Measurements from ENCODE around the gene AUTS2.

The AUTS2 gene

DNA sequence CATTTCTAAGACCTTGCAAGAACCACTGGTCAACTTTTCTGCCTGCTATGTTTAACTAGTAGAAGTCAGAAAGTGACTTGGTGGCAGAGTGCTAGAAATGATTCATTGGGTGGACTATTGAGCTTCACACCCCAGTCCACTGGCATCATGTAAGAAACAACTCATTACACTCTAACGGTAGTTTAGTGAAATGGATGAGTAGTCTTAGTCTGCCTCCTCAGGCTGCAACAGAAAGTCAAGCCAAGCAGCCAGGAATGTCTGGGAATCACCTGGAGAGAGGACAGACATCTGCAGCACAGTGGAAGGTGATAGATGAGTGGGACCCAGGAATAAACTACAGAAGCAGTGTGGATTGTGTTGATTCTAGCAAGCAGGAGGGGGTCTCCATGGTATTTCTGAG lies 125.4 kb downstream of the AUTS2 start:
- DNase-seq (ENCODE audit: low read depth), result no peak

GRCh38 chr7:69728304-69728703 lies 130.0 kb downstream of the AUTS2 start:
- DNase-seq (ENCODE audit: low read depth), result no peak

- DNase-seq (ENCODE audit: low read depth), result no peak
Measured at GRCh38 chr7:69732203-69732602, 133.9 kb downstream of the AUTS2 start.

DNA sequence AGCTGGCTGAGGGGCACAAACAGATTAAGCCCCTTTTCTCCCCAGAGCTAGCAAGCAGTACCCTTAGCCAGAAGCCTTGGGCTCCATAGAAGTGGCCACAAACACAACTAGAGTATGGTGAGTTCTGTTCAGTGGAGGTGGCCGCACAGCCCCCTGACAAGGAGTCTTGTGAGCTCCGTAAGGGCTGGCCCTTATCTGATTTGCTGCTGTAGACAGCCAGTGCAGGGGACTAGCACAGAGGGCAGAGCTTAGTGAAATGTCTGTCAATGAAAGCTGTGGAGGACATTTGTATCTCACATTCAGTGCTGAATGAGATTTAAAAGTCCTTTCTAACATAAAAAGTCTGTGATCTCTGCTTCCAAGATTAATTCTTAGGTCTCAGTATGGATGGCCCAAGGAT lies 137.3 kb downstream of the AUTS2 start:
- no peak for DNase-seq (ENCODE audit: low read depth)

DNA sequence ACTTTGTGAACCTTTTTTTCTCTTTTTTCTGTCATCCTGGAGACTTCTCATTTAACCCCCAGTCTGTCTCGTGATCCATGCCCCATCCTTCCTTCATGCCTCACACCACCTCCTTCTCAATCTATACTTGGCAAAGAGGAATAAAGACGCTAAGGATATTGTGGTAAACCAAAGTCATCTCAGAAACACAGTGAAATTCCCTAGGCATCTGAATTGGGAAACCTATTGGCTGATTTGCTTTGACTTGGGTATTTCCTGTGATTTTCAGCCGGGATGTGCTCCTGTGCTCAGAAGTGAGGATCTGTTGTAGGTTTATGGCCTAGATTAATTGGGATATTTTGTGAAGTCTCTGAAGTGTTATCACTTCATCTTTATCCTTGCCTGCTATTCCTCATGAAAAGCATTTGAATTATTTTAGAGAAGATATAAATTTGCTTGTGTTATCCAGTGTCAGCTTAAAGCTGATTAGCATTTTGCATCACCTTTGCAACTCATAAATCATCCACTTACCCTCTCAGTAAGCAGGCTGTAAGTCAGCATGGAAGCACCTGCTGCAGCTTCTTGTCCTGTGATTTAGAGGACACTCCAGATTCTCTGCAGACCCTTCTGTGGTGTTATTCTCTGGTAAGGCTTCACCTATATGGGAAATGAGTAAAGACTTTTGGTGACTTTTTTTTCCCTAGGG lies 138.0 kb downstream of the AUTS2 start:
- DNase-seq (ENCODE audit: low read depth), result no peak

DNA sequence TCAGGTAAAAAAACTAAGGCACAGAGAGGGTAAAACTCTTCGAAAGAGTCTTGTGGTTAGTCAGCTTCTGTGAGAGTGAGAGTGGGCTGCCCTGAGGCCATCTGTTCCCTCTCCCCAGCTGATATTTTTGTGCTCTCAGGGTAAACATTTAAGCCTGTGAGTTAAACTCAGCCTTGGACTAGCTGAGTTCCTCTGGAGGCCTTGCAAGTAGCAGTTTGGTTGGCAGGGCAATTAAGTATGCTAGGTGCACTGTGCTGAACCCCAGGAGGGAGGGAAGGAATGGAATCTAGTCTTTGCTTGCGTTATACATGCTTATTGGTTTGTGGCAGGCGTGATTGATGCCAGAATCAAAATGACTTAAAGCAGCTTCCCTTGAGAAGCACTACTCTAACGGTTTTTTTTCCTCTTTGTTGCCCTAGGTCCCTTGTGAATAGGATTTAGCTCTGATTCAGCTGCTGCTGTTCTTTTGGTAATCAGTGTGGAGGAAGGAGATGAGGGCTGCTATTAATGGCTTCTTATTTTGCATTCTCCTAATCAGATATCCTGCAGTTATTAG lies 140.2 kb downstream of the AUTS2 start:
- DNase-seq (ENCODE audit: low read depth), result no peak

DNA sequence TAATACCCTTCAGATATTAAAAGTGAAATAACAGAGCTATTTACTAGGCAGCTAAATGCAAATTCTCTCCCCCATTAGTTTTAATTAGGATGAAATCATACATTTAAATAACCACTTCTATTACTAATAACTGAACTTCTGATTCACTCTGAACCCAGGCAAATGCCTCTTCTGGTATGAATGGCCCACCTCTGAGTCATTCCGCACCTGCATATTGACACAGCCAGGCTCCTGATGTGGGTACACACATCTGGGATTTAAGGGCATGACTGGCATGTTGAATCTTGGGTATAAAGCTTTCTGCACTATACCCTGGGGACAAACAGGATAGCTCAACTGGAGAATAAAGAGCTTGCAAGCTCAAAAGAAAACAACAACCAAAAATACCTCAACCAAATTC lies 140.9 kb downstream of the AUTS2 start:
- DNase-seq (ENCODE audit: low read depth), result no peak

- no peak for DNase-seq (ENCODE audit: low read depth)
Measured at GRCh38 chr7:69739931-69740431, 141.7 kb downstream of the AUTS2 start.

DNA sequence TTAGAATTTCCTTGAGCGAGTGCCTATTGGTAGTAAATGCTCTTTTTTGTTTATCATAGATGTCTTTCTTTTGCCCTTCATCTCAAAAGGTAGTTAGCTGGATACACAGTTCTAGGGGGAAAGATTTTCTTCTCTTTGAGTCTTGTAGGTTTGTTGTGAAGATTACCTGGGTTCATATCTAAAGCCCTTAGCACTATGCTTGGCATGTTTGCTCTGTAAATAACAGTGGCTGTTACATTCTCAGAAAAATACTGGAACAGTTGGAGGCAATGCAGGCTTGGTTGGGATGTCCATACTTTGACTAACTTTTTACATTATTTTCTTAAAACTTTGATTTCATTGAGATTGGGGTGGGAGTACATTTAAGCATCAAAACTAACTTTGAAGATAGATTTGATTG lies 144.0 kb downstream of the AUTS2 start:
- no peak for DNase-seq (ENCODE audit: low read depth)

DNA sequence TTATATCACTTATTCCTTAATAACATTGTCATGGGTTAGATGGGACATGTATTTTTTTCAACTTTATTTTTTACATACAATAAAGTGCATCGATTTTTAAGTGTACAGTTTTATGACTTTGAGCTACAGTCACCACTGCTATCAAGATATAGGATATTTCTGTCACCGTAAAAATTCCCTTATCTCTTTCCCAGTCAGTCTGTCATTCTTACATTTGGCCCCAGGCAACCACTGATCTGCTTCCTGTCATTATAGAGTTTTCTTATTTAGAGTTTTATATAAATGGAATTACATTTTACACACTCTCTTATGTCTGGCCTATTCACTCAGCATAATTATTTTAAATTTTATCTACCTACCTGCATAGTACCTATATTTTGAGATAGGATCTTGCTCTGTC lies 145.2 kb downstream of the AUTS2 start:
- no peak for DNase-seq (ENCODE audit: low read depth)

- no peak for DNase-seq (ENCODE audit: low read depth)
Measured at GRCh38 chr7:69744026-69744425, 145.8 kb downstream of the AUTS2 start.

DNA sequence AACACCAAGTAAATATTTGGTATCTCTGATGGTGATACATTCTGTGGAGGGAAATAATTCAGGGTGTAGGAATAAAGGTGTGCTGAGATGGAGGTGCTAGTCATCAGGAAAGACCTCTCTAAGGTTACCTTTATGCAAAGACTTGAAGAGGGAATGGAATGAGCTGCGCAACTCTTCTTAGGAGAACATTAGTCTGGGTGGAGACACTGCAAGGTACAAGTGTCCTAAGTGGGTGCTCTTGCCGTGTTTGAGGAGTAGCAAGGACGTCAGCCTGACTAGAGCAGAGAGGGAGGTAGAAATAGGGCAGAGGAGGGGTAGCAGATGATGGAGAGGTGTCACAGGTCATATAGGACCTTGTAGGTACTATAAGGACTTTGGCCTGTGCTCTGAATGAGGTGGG lies 148.1 kb downstream of the AUTS2 start:
- DNase-seq (ENCODE audit: low read depth), result no peak

DNA sequence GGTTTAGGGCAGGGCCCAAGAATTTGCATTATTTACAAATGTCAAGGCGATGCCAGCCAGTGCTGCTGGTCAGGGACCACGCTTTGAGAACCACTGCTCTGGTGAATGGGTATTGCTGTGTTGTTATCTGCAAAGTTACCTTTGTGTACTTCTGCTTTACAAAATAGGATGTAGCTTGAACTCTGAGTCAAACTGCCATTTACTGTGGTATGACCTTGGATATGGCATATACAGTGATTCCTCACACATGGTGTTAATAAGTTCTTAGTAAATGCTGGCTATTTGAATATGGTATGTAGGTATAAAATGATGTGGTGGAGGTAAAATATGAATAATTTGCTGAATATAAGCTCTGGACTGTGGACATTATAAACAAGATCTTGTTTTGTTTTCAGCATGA lies 148.9 kb downstream of the AUTS2 start:
- no peak for DNase-seq (ENCODE audit: low read depth)

GRCh38 chr7:69748530-69748929 lies 150.3 kb downstream of the AUTS2 start:
- DNase-seq (ENCODE audit: low read depth), result no peak

GRCh38 chr7:69749372-69749979 lies 151.2 kb downstream of the AUTS2 start:
- no peak for DNase-seq (ENCODE audit: low read depth)

GRCh38 chr7:69749994-69750393 lies 151.7 kb downstream of the AUTS2 start:
- no peak for DNase-seq (ENCODE audit: low read depth)

DNA sequence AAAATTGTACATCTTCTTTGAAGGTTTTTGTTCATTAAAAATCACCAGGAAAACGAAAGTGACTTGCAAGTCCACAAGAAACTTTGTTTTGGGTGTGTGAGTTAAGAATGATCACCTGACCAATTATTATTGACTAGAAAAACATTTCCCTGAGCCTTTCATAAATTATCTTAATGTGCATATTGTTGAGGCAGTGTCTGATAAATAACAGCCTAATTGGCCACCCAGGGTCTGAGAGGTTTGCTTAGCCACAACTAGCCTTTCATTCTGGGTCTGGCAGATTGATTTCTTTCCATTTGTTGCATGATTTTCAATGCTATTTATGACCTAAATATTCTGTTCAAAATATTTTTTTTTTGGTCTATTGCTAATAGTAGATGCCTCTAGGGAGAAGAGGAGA lies 152.8 kb downstream of the AUTS2 start:
- no peak for DNase-seq (ENCODE audit: low read depth)

- no peak for DNase-seq (ENCODE audit: low read depth)
Measured at GRCh38 chr7:69753981-69754380, 155.7 kb downstream of the AUTS2 start.

DNA sequence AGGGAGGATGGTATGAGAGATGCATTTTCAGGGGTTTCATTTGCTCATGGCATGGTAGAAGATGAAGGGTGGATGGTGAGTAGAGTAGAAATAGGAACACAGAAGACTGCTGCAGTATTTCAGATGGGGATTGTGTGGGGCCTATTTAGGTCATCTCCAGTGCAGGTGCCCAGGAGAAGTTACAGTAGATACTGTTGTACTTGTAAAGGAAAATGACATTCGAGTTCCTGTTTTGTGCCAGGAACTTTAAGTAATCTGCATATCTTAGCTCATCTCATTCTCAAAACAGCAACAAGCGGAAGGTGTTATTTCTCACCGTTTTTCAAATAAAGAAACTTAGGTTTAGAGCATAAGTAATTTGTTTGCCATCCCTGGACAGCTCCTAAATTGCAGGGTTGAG lies 156.2 kb downstream of the AUTS2 start:
- DNase-seq (ENCODE audit: low read depth), result no peak

- no peak for DNase-seq (ENCODE audit: low read depth)
Measured at GRCh38 chr7:69756235-69756634, 158.0 kb downstream of the AUTS2 start.

DNA sequence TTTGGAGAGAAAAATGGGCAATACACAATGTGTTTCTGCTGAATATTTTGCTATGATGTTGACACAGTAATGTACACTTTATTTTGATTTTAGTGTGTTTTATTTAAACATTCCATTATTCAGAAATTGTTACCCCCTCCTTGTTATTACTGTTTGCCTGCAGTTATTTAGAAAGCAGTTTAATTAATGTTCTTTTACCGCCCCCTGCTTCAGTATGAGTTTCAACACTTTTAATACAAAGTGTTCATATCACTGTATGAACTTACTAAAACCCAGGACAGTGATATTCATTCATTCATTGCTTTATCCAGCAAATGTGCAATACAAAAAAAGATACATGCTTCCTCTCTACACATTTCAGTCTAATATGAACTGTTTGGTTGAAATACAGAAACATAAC lies 159.3 kb downstream of the AUTS2 start:
- DNase-seq (ENCODE audit: low read depth), result no peak

DNA sequence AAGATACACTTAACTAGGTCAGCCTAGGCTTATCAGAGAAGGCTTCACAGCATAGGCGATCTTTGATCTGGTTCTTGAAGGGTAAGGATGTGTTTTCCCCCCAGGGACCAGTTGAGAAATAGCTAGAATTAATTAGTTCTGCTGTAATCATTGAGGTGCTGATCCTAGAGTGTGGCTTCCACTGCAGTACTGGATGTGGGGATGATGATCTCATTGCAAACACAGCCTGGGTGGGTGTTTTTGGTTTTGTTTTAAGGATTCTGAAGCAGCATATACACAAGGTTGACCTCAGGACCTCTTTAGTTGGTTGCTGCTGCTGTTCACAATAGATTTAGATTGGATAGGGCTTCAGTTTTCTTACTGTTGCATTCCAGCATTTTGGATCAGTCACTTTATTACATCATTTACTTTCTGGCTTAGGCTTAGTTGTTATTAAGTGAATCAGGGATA lies 159.7 kb downstream of the AUTS2 start:
- DNase-seq (ENCODE audit: low read depth), result no peak

DNA sequence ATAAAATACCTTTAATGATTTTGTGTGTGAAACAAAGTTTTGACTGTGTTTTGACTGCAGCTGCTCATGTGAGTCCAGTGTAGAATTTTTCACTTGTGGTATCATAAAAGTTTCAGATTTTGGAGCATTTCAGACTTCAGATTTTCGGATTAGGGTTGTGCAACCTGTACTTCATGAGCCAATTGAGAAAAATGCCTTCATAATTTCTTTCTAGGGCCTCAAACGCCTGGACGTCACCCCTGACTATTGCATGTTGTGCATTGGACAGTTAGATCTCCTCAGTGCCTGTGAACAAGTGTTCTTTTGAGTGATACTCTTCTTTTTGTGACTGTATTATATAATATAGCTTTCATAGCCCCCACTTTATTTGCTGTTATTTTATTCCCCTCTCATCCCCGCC lies 161.1 kb downstream of the AUTS2 start:
- DNase-seq (ENCODE audit: low read depth), result no peak

Data from CMK (cell line).